Measurements from ENCODE around the gene HDAC9.

DNA sequence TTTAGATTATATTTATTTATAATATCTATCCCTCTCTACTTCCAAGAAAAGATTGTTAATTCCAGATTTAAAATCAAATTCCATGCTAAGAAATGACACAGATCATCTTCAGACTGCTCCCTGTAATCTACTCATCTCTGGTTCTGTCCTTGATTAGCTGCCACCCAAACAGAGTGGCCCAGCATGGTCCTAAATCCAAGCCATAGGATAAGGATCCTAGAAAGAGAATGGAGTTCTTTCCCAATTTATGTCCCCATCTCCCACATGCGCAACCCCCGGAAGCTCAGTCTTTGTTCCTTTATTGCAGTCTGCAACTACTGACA lies 23.4 kb upstream of the HDAC9 start:
- no peak for TF ChIP-seq CTCF (IDR thresholded peaks at IDR 0.05)
- no peak for TF ChIP-seq RFX5 (IDR thresholded peaks at IDR 0.05)
- no peak for TF ChIP-seq MYC (IDR thresholded peaks at IDR 0.05; ENCODE audit: borderline replicate concordance, low read length)
- no peak for TF ChIP-seq CHD2 (IDR thresholded peaks at IDR 0.05; ENCODE audit: low read length, partially characterized antibody)
- TF ChIP-seq CEBPB (IDR thresholded peaks at IDR 0.05): no peak
- no peak for TF ChIP-seq EP300 (IDR thresholded peaks at IDR 0.05)
- no peak for TF ChIP-seq JUN (IDR thresholded peaks at IDR 0.05)
- no peak for TF ChIP-seq REST (IDR thresholded peaks at IDR 0.05)
- no peak for TF ChIP-seq MAX (IDR thresholded peaks at IDR 0.05)
- TF ChIP-seq, protein P1, sequence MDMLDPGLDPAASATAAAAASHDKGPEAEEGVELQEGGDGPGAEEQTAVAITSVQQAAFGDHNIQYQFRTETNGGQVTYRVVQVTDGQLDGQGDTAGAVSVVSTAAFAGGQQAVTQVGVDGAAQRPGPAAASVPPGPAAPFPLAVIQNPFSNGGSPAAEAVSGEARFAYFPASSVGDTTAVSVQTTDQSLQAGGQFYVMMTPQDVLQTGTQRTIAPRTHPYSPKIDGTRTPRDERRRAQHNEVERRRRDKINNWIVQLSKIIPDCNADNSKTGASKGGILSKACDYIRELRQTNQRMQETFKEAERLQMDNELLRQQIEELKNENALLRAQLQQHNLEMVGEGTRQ (IDR thresholded peaks at IDR 0.05): no peak
- TF ChIP-seq NR3C1 (IDR thresholded peaks at IDR 0.05): no peak
- TF ChIP-seq KDM5A (IDR thresholded peaks at IDR 0.05): no peak
- TF ChIP-seq RAD21 (conservative IDR thresholded peaks at IDR 0.05 in 1 of 2, IDR thresholded peaks at IDR 0.05 in 1 of 2): no peak
- no peak for TF ChIP-seq POLR2A (IDR thresholded peaks at IDR 0.05; ENCODE audit: low read length)
